Endothelial cell of umbilical vein (primary cell): ENCODE results near the gene DUS2.

Source experiments
- CTCF ChIP-seq, 2 donors: IDR thresholded peaks; 1 replicate in 1 of 2; 2 replicates in 1 of 2; pipeline ENCODE4 v1.5.1; 2011; ENCODE audit warnings: low read length in 2 of 2, mild to moderate bottlenecking in 2 of 2, moderate library complexity in 2 of 2, control low read depth in 1 of 2, inconsistent platforms in 1 of 2, low read depth in 1 of 2; ENCODE audit not compliant: insufficient read depth in 1 of 2; ENCODE audit errors: extremely low read depth in 1 of 2
- POLR2A ChIP-seq: IDR thresholded peaks from 2 replicates; pipeline ENCODE4 v1.6.1; 2012; ENCODE audit warnings: low read depth, mild to moderate bottlenecking, control low read depth, low read length

- no peak for TF ChIP-seq POLR2A
- TF ChIP-seq CTCF (IDR thresholded peaks at IDR 0.05; ENCODE audit: extremely low read depth in 1 of 2, insufficient read depth in 1 of 2, low read depth in 1 of 2, low read length in 2 of 2): no peak
These were observed 45.4 kb upstream of the DUS2 start for GRCh38 chr16:67977469-67978227.
